Mucosa of rectum (tissue), 2 donors: ENCODE data around the gene RRBP1.

ENCODE experiments used
- H3K27ac ChIP-seq, 2 donors: one replicate each; pipeline ENCODE4 v1.7.0; 2013; ENCODE audit warnings: inconsistent platforms in 2 of 2, low read depth in 2 of 2, low read length in 2 of 2
- H3K27me3 ChIP-seq, 2 donors: one replicate each; pipeline ENCODE4 v1.7.0; 2013; ENCODE audit warnings: low read length in 2 of 2; ENCODE audit not compliant: control insufficient read depth in 2 of 2, insufficient read depth in 2 of 2
- H3K36me3 ChIP-seq, 2 donors: one replicate each; pipeline ENCODE4 v1.7.0; 2013; ENCODE audit warnings: low read length in 2 of 2; ENCODE audit not compliant: control insufficient read depth in 2 of 2, insufficient read depth in 2 of 2
- H3K4me1 ChIP-seq, 2 donors: one replicate each; pipeline ENCODE4 v1.7.0; 2013; ENCODE audit warnings: low read length in 2 of 2, mild to moderate bottlenecking in 1 of 2; ENCODE audit not compliant: control insufficient read depth in 2 of 2, insufficient read depth in 2 of 2
- H3K4me3 ChIP-seq, 2 donors: one replicate each; pipeline ENCODE4 v1.7.0; 2013; ENCODE audit warnings: low read length in 2 of 2
- H3K9ac ChIP-seq, 2 donors: one replicate each; pipeline ENCODE4 v1.7.0; 2013; ENCODE audit warnings: low read length in 2 of 2, low read depth in 1 of 2, mild to moderate bottlenecking in 1 of 2
- H3K9me3 ChIP-seq, 2 donors: one replicate each; pipeline ENCODE4 v1.7.0; 2013; ENCODE audit warnings: low read length in 2 of 2; ENCODE audit not compliant: control insufficient read depth in 2 of 2
- donor health status: healthy.
- donor health status: Normal muscosa, but diverticular disease.

RRBP1 gene

DNA sequence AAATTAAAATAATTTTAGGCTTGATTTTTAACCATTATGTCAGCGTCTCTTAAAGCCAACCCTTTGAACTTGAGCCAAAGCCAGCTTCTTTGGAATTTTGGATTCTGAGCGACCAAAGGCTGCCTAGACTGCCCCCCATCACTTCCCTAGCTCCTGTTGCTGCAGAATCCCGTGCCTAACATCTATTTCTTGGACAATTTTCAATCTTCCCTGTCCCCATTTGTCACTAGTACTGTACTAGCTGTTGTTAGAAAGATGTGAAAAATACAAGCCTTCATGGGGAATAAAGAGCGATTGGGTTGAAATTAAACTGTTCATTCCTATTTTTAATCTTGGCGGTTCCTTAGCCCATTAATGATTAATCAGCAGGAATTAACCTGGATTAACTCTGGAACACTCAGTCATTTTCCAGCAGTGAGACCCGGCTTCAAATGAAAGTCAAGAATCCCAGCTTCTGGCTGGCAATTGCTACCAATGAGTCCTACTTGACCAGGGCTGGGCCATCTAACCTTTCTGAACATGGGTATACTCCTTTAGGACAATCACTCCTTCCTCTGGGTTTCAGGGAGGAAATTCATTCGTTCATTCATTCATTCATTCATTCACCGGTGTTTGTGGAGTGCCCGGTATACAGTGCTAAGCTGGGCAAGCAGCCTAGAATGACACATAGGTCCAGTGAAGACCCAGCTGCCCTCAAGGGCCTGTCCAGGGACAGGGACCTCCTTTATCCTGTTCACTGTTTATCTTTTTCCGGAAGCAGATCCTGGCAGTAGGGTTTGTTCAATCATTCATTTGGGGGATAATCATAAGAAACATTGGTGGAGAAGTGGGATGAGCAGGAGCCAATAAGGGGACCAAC is 1.4 kb upstream of the RRBP1 start:
- Histone ChIP-seq H3K9ac (peak overlapping the region in 1 of 2 donors; percentile 16), H3K4me3 (peak overlapping the region; percentile 77 to 80), H3K27ac (peak overlapping the region; percentile 32 to 39), H3K4me1 (peaks cover 30 to 44% of the 10 kb centered on the region in 2 donors), H3K27me3 (no peaks in the 10 kb centered on the region), H3K36me3 (peaks cover 6 to 13% of the 10 kb centered on the region in 2 donors), H3K9me3 (no peaks in the 10 kb centered on the region)

GRCh38 chr20:17682889-17683198 is 802 bp upstream of the RRBP1 start:
- Histone ChIP-seq H3K9me3 (no peaks in the 10 kb centered on the region), H3K27me3 (no peaks in the 10 kb centered on the region), H3K4me1 (peaks cover 30 to 44% of the 10 kb centered on the region in 2 donors), H3K4me3 (peak overlapping the region; percentile 77 to 80), H3K36me3 (peaks cover 12 to 18% of the 10 kb centered on the region in 2 donors), H3K9ac (peak overlapping the region; percentile 75 to 85), H3K27ac (peak overlapping the region; percentile 85 to 86)

- H3K9me3 ChIP-seq: no peaks in the 10 kb centered on the region
- H3K27ac ChIP-seq: peak overlapping the region; percentile 91 to 93
- H3K9ac ChIP-seq: peak overlapping the region; percentile 74 to 91
- H3K36me3 ChIP-seq: peaks cover 19% of the 10 kb centered on the region in 2 donors
- peaks cover 30 to 44% of the 10 kb centered on the region in 2 donors for H3K4me1 ChIP-seq
- no peaks in the 10 kb centered on the region for H3K27me3 ChIP-seq
- H3K4me3 ChIP-seq: peak overlapping the region; percentile 79 to 86
These were observed 328 bp downstream of the RRBP1 start for GRCh38 chr20:17681726-17682102.

GRCh38 chr20:17680836-17681725 is 961 bp downstream of the RRBP1 start:
- Histone ChIP-seq H3K4me1 (peaks cover 31 to 44% of the 10 kb centered on the region in 2 donors), H3K27me3 (no peaks in the 10 kb centered on the region), H3K27ac (peak overlapping the region; percentile 91 to 93), H3K9me3 (no peaks in the 10 kb centered on the region), H3K9ac (peak overlapping the region; percentile 84 to 91), H3K4me3 (peak overlapping the region; percentile 79 to 86), H3K36me3 (peaks cover 22 to 25% of the 10 kb centered on the region in 2 donors)

- peak overlapping the region; percentile 79 to 86 for H3K4me3 ChIP-seq
- peaks cover 40 to 47% of the 10 kb centered on the region in 2 donors for H3K4me1 ChIP-seq
- H3K27me3 ChIP-seq: no peaks in the 10 kb centered on the region
- H3K9me3 ChIP-seq: no peaks in the 10 kb centered on the region
- peaks cover 30 to 34% of the 10 kb centered on the region in 2 donors for H3K36me3 ChIP-seq
- peak overlapping the region; percentile 91 to 93 for H3K27ac ChIP-seq
- H3K9ac ChIP-seq: peak overlapping the region; percentile 84 to 91
These were observed 1.9 kb downstream of the RRBP1 start for GRCh38 chr20:17679941-17680835.

DNA sequence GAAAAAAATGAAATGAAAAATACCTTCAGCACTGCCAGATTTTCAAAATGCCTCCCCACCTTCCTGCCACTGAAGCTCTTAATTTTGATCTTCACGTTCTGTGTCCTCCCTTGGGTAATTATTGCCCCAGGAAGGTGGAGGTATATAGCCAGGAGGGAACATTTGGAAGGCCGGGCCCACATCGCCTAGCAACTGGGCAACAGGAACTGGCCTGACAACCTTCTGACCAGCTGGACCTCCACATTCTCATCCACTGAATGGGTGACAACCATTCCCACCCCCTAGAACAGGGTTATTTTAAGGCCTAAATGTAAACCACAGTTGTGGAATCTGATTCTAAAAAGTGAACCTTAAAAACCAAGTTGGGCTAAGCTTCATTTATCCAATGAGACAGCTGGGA is 3.2 kb downstream of the RRBP1 start:
- Histone ChIP-seq H3K27ac (peak overlapping the region; percentile 6 to 91), H3K4me1 (peaks cover 32 to 35% of the 10 kb centered on the region in 2 donors), H3K27me3 (no peaks in the 10 kb centered on the region), H3K36me3 (peaks cover 30 to 36% of the 10 kb centered on the region in 2 donors), H3K4me3 (no peak overlapping the region), H3K9me3 (no peaks in the 10 kb centered on the region), H3K9ac (peak overlapping the region in 1 of 2 donors; percentile 32)

GRCh38 chr20:17678295-17678694 is 3.7 kb downstream of the RRBP1 start:
- Histone ChIP-seq H3K36me3 (peaks cover 30 to 36% of the 10 kb centered on the region in 2 donors), H3K27ac (no peak overlapping the region), H3K9me3 (no peaks in the 10 kb centered on the region), H3K27me3 (no peaks in the 10 kb centered on the region), H3K4me1 (peaks cover 28 to 29% of the 10 kb centered on the region in 2 donors), H3K9ac (no peak overlapping the region), H3K4me3 (no peak overlapping the region)

- no peaks in the 10 kb centered on the region for H3K27me3 ChIP-seq
- H3K27ac ChIP-seq: no peak overlapping the region
- H3K4me3 ChIP-seq: no peak overlapping the region
- no peak overlapping the region for H3K9ac ChIP-seq
- no peaks in the 10 kb centered on the region for H3K9me3 ChIP-seq
- H3K4me1 ChIP-seq: peaks cover 22% of the 10 kb centered on the region in 2 donors
- peaks cover 32 to 39% of the 10 kb centered on the region in 2 donors for H3K36me3 ChIP-seq
These were observed 5.1 kb downstream of the RRBP1 start for GRCh38 chr20:17676942-17677341.

DNA sequence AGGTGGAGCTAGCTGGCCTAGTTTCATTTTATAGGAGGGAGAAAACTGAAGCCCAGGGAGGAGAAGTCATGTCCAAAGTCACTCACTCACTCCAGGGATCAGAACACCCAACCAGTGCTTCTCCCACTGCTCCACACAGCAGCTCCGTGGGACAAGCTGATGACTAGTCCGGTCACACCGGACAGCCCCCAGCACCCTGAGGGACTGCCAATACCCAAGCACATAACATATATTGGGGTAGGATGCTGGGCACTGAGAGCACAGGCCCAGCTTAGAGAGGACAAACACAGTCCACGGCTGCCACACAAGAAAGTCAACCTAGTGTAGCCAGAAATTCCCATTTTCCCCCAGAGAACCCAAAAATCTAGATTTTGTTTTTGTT is 5.7 kb downstream of the RRBP1 start:
- H3K9me3 ChIP-seq: no peaks in the 10 kb centered on the region
- H3K9ac ChIP-seq: no peak overlapping the region
- H3K4me1 ChIP-seq: peaks cover 24 to 25% of the 10 kb centered on the region in 2 donors
- H3K27me3 ChIP-seq: no peaks in the 10 kb centered on the region
- H3K4me3 ChIP-seq: no peak overlapping the region
- H3K27ac ChIP-seq: no peak overlapping the region
- peaks cover 32 to 44% of the 10 kb centered on the region in 2 donors for H3K36me3 ChIP-seq
